Measurements from ENCODE around the gene PAAF1.

PAAF1 gene

GRCh38 chr11:73949246-73949645 is 72.4 kb downstream of the PAAF1 start:
- no peak for DNase-seq

DNA sequence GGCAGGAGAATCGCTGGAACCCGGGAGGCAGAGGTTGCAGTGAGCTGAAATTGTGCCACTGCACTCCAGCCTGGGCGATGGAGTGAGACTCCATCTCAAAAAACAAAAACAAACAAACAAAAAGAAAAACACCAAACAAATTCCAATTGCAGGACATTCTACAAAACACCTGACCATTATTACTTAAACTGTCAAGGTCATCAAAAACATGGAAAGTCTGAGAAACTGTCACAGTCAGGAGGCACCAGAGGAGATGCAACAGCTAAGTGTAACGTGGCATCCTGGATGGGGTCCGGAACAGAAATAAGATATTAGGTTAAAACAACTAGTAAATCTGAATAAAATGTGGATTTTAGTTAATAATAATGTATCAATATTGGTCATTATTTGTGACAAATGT is 73.1 kb downstream of the PAAF1 start:
- DNase-seq, result no peak

GRCh38 chr11:73950869-73951710 is 74.3 kb downstream of the PAAF1 start, which contains the start of gene DNAJB13:
DNAJB13 (plus strand) TSS chr11:73951026; CDS start chr11:73951070, 44 bp downstream.
- peak; percentile 30 for DNase-seq

GRCh38 chr11:73951797-73952196 is 75.0 kb downstream of the PAAF1 start:
- no peak for DNase-seq

GRCh38 chr11:73956876-73957653 is 80.3 kb downstream of the PAAF1 start:
- DNase-seq, result no peak

DNA sequence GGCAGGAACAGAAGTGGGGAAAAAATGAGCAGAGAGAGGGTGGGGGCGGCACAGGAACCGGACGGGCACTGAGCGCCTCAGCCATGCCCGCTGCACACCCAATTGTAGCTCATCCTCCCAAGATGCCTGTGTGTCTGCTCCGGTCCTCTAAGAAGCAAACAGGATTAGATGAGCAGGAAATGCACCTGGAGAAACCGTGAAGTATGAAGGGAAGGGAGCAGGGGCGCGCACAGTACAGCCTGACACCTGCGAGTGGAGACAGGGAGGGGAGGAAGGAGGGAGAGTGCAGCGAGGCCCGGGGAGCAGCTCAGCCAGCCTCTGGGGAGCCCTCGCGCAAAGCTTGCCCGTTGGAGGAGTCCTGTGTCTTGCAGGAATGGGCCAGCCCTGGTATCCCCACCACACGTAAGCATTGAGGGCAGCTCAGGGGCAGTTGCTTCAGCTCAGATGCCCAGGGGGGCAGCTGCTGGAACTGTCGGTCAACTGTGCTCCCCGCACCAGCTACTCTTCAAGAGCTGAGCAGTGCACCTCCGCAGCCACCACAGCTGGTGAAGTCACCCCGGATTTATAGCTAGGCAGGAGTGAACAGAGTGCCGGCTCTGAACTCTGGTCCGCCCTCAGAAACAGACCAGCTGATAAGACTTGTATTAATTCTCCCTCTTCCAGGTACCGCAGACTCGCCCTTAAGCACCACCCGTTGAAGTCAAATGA is 81.0 kb downstream of the PAAF1 start:
- no peak for DNase-seq

- no peak for DNase-seq
Measured at GRCh38 chr11:73958521-73959141, 81.8 kb downstream of the PAAF1 start.

GRCh38 chr11:73961321-73961720 is 84.5 kb downstream of the PAAF1 start:
- DNase-seq, result no peak

GRCh38 chr11:73962101-73962705 is 85.4 kb downstream of the PAAF1 start:
- DNase-seq, result no peak

GRCh38 chr11:73963861-73964260 is 87.1 kb downstream of the PAAF1 start:
- DNase-seq, result no peak

DNA sequence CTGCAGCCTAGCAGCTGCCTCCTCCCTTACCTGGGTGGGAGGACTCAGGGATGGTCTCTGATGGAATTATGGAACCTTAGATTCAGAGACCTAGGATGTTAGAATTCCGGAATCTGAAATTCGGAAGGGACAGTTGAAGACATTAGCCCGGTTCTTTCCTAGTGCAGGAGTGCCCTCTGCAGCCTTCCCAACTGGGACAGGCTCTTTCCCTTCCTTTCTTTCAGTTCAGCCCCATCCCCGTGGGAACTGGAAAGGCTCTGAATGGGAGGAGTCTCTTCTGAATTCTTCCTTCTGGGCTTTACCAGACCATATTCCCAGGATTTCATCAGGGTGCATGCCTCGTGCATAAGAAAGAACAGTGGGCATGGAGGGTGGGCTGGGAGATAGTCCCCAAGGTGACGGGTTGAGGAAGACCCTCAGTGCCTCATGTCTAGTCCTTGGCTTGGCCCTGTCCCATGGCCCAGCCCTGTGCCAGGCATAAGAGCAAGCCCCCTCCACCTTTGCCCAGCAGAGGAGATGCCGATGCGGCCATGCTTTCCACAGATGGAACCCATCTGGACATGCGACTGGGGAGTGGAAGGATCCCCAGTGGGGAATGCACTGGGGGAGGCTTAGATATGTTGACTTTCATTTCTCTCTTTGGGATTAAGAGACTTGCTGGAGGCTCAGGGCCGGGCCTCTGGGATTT is 88.4 kb downstream of the PAAF1 start:
- DNase-seq, result peak; percentile 24

GRCh38 chr11:73965764-73966121 is 88.9 kb downstream of the PAAF1 start:
- DNase-seq, result no peak

DNA sequence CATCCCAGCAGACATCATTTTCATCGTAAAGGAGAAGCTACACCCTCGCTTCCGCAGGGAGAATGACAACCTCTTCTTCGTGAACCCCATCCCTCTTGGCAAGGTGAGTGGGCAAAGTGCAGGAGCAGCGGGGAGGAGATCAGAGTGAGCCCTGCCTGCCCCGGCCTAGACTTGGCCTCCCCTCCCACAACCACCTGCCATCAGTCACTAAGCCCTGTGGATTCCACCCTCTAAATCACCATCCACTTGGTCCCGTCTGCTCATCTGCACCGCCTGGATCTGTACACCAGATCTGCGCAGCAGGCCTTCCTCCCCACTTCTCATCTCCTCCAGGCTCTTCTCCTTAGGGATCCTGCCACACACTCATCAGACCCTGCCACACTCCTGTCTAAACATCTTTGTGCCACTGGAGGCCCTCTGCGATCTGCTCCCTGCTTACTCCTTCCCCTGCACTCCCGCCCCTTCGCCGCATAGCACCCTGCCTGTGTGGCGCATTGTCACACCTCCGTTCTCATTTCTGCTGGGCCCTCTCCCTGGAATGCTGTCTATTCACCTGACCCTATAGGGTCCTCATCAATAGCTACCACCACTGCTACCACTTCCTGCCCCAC is 91.7 kb downstream of the PAAF1 start:
- DNase-seq, result no peak

DNA sequence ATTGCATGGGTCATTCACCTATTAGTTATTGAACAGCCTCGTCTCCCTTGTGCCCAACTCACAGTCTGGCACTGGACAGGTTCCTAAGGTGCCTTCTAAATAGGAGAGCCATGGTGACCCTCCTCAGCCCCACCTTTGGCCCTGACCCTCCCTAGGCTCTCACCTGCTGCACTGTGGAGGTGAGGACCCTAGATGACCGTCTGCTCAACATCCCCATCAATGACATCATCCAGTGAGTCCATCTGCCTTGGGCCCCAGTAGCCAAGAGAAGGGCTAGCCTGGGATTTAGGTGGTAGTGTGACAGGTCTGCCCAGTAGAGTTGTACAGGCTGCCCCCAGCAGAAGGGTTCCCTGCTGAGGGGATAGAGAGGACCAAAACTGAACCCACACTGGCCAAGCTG is 92.3 kb downstream of the PAAF1 start:
- DNase-seq, result no peak

DNA sequence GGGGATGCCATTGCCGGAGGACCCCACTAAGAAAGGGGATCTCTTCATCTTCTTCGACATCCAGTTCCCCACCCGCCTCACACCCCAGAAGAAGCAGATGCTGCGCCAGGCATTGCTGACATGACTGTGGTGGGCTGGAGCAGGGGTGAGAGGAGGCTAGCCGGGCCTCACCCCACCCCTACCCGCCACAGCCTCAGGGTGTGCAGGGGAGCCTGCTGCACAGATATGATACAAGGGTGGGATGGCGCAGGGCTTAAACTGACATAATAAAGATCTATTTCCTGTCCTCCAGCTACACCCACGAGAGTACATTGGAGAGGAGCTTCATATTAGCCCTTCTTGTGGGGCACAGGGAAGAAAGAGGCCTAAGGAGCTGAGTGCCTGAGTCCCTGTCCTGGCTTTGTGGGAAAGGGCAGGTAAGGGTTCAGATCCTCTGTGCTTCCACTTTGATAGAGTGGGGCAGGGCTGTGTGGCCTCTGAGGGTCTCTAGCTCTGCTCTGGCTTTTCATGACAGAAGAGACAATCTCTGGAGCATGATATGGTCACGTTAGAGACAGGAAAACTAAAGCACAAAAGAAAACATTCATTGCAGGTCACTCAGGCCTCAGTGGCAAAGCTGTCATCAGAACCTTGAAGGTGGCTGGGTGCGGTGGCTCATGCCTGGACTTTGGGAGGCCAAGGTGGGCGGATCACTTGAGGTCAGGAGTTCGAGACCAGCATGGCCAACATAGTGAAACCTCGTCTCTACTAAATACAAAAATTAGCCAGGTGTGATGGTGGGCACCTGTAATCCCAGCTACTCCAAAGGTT is 93.4 kb downstream of the PAAF1 start:
- no peak for DNase-seq

DNA sequence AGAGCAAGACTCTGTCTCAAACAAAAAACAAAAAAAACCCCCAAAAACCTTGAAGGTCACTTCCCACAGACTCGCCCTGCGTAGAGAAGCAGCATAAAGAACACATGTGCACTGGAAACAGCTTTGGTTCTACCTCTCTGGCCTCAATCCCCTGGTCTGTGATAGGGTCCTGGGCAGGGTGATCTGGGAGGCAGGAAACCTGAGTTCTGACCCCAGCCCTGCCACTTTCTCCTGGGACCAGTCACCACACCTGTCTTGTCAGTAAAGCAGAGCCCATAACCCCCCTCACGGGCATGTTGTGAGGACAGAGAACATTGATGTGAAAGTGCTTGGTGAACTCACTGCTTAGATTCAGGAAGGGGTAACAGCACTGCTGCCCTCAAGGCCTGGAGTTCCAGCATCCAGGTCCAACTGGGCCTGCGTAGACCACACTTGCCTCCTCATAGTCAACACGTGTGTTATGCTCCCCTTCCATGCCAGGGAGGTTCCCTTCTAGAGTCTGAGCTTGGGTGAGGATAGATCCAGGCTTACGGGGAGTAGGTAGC is 94.4 kb downstream of the PAAF1 start:
- DNase-seq, result no peak

- no peak for DNase-seq
Measured at GRCh38 chr11:73972187-73972586, 95.4 kb downstream of the PAAF1 start.

DNA sequence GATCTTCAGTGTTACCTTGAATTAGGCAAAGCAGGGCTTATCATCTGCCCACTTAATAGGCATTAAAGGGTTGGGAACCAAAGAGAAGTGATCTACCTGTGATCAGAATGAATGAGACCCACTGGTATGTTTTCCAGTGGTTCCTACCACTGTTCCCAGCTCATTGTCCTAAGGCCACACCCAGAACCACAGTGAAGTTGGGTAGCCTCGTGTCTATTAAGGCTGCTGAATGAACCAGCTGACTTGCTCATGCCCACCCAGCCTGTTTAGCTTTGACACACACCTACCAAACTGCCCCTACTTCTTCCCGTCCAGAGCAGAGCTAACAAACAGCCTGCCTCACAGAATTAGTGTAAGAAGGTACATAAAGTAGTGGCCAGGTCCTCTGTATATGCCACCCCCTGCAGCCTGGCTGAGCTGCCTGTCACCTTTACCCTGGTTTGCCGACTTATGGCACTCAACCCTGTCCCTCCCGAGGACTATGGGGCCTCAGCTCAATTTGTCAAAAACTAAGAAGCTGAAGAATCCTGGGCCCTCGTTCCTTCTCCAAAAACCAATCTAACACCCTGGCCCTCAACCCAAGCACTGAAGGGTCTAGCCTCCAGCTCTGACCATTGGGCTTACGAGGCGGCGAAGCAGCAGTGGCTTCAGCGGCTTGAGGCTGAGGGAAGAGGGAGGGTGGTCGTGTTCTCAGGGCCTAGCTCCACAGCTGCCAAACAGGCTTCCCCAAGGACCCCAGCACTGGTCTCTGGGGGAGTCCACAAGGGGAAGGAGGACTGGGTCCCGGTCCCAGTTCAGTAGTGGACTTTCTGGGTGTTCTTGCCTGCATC is 96.0 kb downstream of the PAAF1 start:
- DNase-seq, result no peak

All from HCEC 1CT (cell line).